Measurements from ENCODE around the gene PDE6D. TPM values are rescaled to one million over a fixed set of nuclear protein-coding genes. Genes with fewer than 3 reads are reported as not detected.

Gene PDE6D
- total RNA-seq, 1 experiment from 2014 or later: 20.0 TPM

DNA sequence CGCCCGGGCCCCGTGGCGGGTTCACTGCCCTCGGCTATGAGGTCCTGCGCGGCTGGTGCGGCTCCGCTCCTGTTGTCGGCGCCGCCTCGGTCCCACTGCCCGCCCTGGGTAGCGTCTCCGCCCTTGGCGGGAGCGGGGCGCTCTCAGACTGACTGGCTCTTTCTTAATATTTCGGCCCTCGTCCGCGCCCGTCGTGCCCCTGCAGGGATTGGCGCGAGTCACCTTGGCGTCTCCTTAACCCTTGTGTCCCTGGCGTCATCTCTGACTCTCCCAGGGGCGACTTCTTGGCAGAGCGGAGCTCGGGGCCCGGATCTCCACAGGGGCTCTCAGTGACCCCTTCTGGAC is 71.5 kb downstream of the PDE6D start:
- H3K36me3 ChIP-seq: peaks cover 46% of the 10 kb centered on the region
- peak overlapping the region; percentile 96 for H3K4me3 ChIP-seq
- no peaks in the 10 kb centered on the region for H3K9me3 ChIP-seq (replicated peaks)
- no peaks in the 10 kb centered on the region for H3K27me3 ChIP-seq
- H3K4me1 ChIP-seq: peaks cover 3% of the 10 kb centered on the region; the same call in 1 of the 2 replicates
- H3K27ac ChIP-seq: peak overlapping the region; percentile 99
- DNase-seq: no peak

DNA sequence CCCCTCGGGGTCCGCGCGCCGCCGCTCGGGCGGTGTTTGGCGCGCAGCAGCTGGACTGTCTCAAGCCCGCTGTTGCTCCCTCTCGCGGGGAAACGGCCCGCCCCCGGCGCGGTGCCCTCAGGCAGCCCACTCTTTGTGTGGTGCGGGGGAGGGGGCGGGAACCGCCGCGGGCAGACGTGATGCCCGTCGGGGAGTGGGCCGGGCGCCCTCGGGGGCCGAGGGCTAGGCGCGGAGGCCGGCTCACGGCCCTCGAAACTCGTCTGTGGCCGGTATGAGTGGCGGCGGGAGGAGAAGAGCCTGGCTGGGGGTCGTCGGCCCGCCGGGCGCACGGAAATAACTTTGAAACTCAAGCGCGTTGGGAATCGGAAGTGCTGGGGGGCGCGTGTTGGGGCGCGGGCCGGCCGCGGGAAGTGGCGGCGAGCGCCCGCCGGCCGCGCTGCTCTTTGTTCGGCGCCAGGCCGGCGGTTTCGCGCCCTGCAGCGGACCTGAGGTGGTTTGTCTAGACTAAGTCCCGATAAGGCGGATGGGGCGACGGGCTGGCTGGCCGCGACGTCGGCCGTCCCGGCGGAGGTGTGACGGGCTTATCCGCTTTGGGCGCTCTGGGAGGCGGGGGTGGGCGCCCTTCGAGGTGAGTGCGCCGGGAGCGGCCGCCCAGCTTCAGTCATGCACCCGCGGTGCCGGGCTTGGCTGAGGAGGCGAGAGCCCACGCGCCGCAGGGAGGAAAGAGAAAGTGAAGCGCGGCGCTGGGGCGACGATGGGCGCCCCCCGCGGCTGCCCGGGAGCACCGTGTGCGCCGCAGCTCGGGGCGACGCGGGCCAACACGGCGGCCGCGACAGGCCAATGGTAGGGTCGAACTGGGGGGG is 72.1 kb downstream of the PDE6D start:
- Histone ChIP-seq H3K4me3 (peak overlapping the region; percentile 96), H3K27me3 (no peaks in the 10 kb centered on the region), H3K4me1 (peaks cover 3% of the 10 kb centered on the region; the same call in 1 of the 2 replicates), H3K27ac (peak overlapping the region; percentile 99), H3K9me3 (replicated peaks) (no peaks in the 10 kb centered on the region), H3K36me3 (peaks cover 41% of the 10 kb centered on the region)
- peak; percentile 47 to 49 for DNase-seq

DNA sequence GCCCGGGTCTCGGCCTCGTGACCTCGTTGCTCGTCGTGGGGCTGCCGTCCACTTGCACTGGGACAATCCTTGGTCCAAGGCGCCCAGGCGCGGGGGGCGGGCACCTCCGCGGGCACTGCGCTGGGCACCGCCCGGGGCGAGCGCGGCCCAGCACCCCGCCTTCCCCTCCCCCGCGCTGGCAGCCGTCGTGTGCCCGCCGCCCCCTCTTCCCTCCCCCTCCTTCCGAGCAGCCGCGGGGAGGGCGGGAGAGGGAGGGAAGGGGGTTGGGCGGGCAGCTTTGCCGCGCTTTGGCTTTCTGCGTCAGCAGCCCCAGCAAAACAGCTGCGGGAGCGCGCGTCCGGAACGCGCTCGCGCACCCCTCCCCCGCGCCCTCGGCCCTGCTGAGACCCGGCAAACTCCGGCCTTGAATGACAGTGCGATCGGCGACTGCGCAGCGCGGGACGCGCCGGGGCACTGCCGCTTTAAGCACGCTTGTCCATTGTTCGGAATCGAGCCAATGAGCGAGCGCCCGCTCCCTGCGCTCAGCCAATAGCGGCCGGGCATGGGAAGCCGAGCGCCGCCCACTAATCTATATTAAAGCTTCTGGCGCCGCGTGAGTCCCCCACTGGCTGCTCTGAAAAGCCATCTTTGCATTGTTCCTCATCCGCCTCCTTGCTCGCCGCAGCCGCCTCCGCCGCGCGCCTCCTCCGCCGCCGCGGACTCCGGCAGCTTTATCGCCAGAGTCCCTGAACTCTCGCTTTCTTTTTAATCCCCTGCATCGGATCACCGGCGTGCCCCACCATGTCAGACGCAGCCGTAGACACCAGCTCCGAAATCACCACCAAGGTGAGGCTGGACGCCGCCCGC is 72.9 kb downstream of the PDE6D start, which contains the start of gene PTMA:
Gene PTMA, plus strand, starts transcription at position 599 of the 846 bp plus-strand sequence. Its CDS starts 182 bp downstream, at position 781.
- Histone ChIP-seq H3K9me3 (replicated peaks) (no peaks in the 10 kb centered on the region), H3K27ac (peak within 1 kb of the TSS; percentile 99), H3K27me3 (no peaks in the 10 kb centered on the region), H3K4me3 (peak within 1 kb of the TSS; percentile 96), H3K36me3 (peaks cover 34% of the 10 kb centered on the region), H3K4me1 (no peaks in the 10 kb centered on the region; the same call in 1 of the 2 replicates)
- peak; percentile 100 for DNase-seq

DNA sequence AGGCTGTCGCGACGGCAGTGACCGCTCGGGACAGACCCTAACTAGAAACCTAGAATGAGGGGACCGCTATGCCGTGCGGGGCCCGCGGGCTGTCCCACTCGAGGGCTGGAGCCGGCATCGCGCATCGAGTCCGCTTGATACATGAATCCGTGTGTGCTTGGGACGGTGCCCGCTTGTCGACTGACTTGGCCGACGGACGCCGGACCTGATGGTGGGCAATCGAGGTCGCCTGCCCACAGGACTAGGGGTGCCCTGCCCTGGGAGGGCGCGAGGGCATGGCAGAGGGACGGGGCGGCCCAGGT is 73.5 kb downstream of the PDE6D start:
- peaks cover 34% of the 10 kb centered on the region for H3K36me3 ChIP-seq
- H3K9me3 ChIP-seq (replicated peaks): no peaks in the 10 kb centered on the region
- no peaks in the 10 kb centered on the region; the same call in 1 of the 2 replicates for H3K4me1 ChIP-seq
- no peaks in the 10 kb centered on the region for H3K27me3 ChIP-seq
- peak overlapping the region; percentile 99 for H3K27ac ChIP-seq
- peak in 1 of 2 experiments; percentile 60 for DNase-seq
- peak overlapping the region; percentile 96 for H3K4me3 ChIP-seq

DNA sequence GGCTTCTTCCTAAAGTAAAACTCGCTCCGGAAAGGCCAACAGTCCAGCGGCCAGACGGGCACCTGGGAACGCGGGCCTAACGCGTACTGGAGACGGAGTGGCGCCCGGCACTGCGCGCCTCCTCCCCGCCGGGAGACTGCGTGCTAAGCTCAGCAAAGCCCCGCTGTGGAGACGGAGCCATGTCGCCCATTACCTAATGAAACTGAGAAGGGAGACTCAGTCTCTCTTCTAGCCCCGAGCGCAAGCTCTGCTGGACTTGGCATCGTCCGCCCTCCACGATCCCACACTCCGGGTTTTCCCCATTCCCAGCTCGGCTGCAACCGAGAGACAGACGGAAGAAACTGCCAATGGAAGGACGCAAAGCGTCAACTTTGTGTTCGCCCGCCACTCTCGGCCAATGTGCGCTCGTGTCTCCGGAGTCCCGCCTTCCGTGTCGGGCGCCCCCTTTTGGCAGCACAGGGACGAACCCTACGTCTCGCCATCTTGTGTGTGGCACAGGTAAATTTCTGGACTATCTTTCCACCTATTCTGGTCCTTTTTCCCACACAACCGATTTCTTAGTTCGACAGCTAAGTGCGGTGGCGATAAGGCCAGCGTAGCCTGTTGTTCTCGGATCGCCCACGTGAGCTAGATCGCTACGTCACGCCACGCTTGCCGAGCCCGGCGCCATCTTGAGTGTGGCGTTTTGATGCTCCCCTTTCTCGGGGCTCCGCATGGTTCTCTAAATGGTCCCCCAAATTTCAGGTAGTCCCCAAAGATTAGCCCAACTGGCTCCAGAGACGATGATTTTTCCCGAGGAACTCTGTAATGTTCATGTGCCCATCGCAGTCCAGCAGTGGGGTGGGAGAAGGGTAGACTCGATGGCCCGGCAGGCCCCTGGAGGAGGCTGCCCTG is 74.1 kb downstream of the PDE6D start:
- no peaks in the 10 kb centered on the region for H3K9me3 ChIP-seq (replicated peaks)
- peaks cover 28% of the 10 kb centered on the region for H3K36me3 ChIP-seq
- peak overlapping the region; percentile 99 for H3K27ac ChIP-seq
- no peaks in the 10 kb centered on the region; the same call in 1 of the 2 replicates for H3K4me1 ChIP-seq
- H3K4me3 ChIP-seq: peak overlapping the region; percentile 96
- H3K27me3 ChIP-seq: no peaks in the 10 kb centered on the region
- peak; percentile 98 for DNase-seq

DNA sequence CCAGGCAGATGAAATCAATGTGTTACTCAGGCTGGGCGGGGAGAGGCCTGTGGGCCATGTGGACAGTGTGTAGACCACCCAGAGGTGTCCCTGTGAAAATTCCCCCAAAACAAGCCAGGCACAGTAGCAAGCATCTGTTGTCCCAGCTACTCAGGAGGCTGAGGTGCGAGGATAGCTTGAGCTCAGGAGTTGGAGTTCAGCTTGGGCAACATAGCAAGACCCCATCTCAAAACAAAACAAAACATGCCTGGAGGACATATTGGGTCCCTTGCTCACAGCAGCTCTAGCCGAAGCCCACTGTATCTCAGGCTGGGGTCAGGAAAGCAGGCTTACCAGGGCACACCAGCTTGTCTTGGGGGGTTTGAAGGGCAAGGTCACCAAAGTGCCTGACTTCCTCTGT is 77.1 kb downstream of the PDE6D start:
- DNase-seq: no peak
- Histone ChIP-seq H3K4me1 (no peaks in the 10 kb centered on the region), H3K9me3 (replicated peaks) (no peaks in the 10 kb centered on the region), H3K36me3 (peaks cover 4% of the 10 kb centered on the region; the same call in 1 of the 2 replicates), H3K27me3 (no peaks in the 10 kb centered on the region), H3K4me3 (no peak overlapping the region), H3K27ac (no peak overlapping the region)

DNA sequence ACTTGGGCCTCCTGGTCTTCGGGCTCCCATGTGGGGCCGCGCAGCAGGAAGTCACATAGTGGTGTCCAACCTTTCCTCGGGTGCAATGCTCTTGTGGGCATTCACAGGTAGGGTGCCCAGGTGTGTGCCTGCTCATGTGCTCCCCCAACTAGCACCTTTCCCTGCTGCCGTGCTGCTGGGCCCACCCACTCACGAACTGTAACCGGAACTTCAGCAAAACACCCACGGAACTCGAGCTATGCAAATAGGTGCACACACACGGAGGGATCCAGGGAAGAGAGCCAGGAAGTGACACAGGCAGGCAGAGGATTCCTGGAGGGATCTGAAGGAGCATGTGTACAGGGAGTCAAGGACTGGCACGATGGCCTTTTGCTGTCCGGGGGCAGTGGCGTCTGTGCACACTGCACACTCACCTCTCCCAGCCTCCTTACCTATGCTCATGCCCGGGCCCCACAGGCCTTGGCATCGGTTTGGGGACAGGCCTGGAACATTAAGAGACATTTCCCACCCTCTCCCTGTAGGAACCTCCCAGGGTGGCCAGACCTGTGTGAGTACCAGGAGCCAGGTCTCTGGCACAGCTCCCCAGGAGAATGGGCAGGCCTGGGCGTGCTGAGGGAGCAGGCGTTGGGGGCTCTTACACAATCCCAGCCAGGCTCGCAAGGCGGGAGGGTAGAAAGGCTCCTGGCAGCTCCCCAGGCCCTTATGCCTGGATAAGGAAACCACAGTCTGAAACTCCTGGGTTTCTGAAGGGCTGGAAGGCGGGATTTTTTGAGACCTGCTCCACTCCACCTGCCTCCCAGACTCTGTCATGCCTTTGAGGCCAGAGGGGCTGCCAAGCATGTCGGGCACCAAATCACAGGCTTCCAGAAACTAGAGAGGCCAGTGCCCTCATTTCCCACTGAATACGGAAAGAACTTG is 79.4 kb downstream of the PDE6D start:
- Histone ChIP-seq H3K27me3 (no peaks in the 10 kb centered on the region; the same call in 1 of the 2 replicates), H3K9me3 (replicated peaks) (no peaks in the 10 kb centered on the region), H3K4me1 (no peaks in the 10 kb centered on the region), H3K36me3 (no peaks in the 10 kb centered on the region), H3K4me3 (no peak overlapping the region), H3K27ac (no peak overlapping the region)
- peak in 1 of 2 experiments; percentile 41 for DNase-seq

DNA sequence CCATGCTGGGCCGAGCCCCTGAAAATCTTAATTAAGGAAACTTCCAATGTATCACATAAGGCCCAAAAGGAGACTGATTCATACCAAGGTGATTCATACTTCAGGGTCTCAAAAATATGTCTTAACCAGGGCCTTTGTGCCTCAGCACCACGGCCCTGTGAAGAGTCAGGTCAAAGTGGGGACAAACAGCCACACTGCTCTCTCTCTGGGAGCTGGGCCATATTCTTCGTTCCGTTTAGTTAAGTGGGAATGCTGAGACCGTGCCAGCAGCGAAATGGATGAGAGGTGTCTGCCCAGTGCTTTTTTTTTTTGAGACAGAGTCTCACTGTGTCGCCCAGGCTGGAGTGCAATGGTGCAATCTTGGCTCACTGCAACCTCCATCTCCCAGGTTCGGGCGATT is 82.1 kb downstream of the PDE6D start:
- Histone ChIP-seq H3K9me3 (replicated peaks) (no peaks in the 10 kb centered on the region), H3K4me1 (no peaks in the 10 kb centered on the region), H3K4me3 (no peak overlapping the region), H3K36me3 (no peaks in the 10 kb centered on the region), H3K27ac (no peak overlapping the region), H3K27me3 (no peaks in the 10 kb centered on the region; the same call in 1 of the 2 replicates)
- DNase-seq: no peak

DNA sequence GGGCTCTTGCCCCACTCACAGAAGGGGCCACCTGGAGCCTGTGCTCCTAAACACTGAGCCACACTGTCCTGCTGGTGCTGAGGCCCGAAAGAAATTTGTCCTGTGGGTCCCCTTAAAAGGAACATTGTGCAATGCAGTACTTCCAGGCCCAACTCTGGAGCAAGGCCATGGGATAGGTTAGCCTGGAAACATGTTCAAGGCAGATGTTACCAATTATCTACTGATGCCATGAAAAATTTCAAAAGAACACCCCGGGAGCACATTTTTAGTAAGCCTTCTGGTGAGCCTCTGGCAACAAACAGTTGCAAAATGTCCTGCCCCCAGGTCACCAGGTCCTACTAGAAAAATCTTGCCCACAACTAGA is 85.1 kb downstream of the PDE6D start:
- Histone ChIP-seq H3K9me3 (replicated peaks) (no peaks in the 10 kb centered on the region), H3K27me3 (no peaks in the 10 kb centered on the region; the same call in 1 of the 2 replicates), H3K4me3 (no peak overlapping the region), H3K36me3 (no peaks in the 10 kb centered on the region), H3K27ac (no peak overlapping the region), H3K4me1 (no peaks in the 10 kb centered on the region)
- DNase-seq: no peak

DNA sequence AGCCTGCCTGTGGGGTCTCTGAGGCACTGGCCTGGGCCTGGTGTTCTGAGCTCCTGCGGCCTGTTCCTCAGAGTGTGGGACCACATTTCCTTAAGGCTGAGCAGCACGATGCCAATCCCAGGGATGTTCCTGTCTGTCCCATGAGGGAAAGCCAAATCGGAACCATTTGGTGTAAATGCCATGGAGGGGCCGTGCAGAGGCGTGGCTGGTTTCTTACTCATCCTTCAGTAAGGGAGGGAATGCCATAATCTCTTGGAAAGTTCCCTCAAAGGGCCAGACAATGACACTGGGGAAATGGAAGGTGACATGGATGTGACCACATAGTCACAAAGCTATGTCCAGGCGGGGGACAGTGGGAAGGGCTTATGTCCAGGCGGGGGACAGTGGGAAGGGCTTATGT is 87.1 kb downstream of the PDE6D start:
- no peak for DNase-seq
- Histone ChIP-seq H3K27ac (no peak overlapping the region), H3K4me3 (no peak overlapping the region), H3K27me3 (peaks cover 7% of the 10 kb centered on the region), H3K36me3 (no peaks in the 10 kb centered on the region), H3K9me3 (replicated peaks) (no peaks in the 10 kb centered on the region), H3K4me1 (no peaks in the 10 kb centered on the region)

DNA sequence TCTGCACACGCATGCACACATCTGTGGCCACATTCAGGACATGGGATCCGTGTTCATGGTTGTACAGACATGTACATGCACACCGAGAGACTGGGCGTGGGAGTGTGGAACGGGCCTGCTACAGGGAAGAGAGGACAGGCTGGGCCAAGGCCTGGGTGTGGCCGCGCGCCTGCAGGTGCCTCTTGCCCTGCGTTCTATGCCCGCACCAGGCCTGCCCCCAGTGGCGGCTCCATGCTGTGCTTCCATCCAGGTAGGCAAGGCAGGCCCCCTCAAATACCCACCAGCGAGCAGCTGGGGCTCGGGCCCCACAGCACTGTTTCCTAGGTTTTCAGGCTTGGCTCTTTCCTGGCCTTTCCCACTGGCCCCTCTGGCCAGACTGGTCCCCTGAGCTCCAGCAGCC is 88.2 kb downstream of the PDE6D start:
- no peak overlapping the region for H3K27ac ChIP-seq
- no peaks in the 10 kb centered on the region for H3K4me1 ChIP-seq
- H3K27me3 ChIP-seq: peaks cover 7% of the 10 kb centered on the region
- H3K9me3 ChIP-seq (replicated peaks): no peaks in the 10 kb centered on the region
- no peak overlapping the region for H3K4me3 ChIP-seq
- no peaks in the 10 kb centered on the region for H3K36me3 ChIP-seq
- DNase-seq: no peak

DNA sequence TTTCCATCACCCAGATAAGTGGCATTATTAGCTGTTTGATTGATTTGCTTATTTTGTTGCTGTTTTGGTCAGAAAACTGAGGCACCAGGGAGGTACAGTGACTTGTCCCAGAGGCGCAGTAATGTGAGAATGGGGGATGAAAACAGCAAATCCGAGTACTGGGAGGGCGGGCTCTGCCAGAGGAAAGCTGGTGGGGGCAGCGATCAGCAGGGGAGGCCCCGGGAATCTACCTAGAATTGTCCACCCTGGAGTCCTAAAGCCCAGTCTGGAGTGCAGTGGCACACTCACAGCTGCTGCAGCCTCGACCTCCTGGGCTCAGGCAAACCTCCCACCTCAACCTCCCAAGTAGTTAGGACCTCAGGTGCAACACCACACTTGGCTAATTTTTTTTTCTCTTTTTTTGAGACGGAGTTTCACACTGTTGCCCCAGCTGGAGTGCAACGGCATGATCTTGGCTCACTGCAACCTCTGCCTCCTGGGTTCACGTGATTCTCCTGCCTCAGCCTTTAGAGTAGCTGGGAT is 89.8 kb downstream of the PDE6D start:
- H3K9me3 ChIP-seq (replicated peaks): no peaks in the 10 kb centered on the region
- H3K36me3 ChIP-seq: no peaks in the 10 kb centered on the region
- H3K4me1 ChIP-seq: no peaks in the 10 kb centered on the region
- DNase-seq: no peak
- H3K27me3 ChIP-seq: peaks cover 7% of the 10 kb centered on the region
- H3K27ac ChIP-seq: no peak overlapping the region
- no peak overlapping the region for H3K4me3 ChIP-seq

DNA sequence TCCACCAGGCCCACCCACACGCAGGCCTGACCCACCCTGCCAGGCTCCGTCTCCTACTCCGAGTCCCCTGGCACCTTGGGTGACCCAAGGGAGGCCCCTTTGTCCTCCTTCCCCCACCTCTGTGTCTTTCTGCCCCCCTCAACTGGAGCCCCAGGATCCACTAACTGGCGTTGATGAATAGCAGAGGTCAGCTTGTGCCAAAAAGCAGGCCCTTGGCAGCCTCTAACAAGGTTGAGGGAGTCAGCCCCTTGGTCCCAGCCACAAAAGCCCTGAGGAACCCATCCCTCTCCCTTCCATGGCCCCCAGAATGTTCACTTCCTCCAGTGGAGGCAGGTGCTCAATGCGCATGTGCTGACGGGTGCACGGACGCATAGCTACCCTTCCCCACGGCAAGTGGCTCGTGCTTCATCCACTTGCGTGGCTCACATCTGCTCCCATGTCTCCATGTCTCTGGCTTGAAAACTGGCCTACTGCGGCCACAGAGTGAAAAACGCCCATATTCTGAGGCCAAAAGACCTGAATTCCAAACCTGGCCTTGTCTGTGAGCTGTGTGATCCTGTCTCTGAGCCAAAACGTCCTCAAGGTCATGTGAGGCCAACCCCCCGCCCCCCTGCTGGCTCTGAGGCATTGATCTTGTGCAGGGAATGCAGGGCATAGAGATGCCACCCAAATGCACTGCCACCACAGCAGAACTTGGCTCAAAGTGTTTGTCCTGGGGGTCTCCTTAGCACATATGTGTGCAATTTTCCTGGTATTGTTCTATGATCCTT is 91.8 kb downstream of the PDE6D start:
- Histone ChIP-seq H3K27ac (no peak overlapping the region), H3K36me3 (no peaks in the 10 kb centered on the region), H3K4me1 (no peaks in the 10 kb centered on the region), H3K4me3 (no peak overlapping the region), H3K9me3 (replicated peaks) (no peaks in the 10 kb centered on the region), H3K27me3 (peaks cover 7% of the 10 kb centered on the region; the same call in 1 of the 2 replicates)
- no peak for DNase-seq

Measured in SJCRH30 (cell line).